ENCODE data around the gene ZNF587.

DNA sequence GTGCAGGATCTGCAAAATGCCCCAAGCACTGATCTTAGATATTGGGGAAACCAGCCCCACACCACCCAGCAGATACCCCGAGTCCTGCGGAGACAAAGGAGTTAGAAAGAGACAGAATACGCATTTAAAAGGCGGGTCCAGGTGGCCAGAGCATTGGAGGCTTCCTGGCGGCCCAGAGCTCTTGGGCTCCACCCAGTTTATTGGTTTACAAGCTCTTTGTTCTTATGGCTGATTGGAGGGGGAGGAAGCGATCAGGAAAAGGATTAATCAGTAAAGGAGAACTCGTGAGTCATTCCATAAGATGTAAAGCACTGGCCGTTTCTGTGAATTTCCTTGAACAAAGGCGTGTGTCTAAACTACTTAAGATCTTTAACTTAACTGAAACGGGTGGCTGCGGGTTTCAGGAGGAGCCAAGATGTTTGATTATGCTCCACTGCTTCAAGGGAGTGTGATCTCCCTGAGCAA is 926 bp downstream of the ZNF587 start:
- TF ChIP-seq ZNF256 (CRISPR knock-in tag; conservative IDR thresholded peaks at IDR 0.05) (no peak), REPIN1 (CRISPR knock-in tag; IDR thresholded peaks at IDR 0.05; ENCODE audit: borderline replicate concordance, low read depth) (no peak)
- TF ChIP-seq, protein P1, sequence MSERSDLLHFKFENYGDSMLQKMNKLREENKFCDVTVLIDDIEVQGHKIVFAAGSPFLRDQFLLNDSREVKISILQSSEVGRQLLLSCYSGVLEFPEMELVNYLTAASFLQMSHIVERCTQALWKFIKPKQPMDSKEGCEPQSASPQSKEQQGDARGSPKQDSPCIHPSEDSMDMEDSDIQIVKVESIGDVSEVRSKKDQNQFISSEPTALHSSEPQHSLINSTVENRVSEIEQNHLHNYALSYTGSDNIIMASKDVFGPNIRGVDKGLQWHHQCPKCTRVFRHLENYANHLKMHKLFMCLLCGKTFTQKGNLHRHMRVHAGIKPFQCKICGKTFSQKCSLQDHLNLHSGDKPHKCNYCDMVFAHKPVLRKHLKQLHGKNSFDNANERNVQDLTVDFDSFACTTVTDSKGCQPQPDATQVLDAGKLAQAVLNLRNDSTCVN (CRISPR knock-in tag; IDR thresholded peaks at IDR 0.05; ENCODE audit: borderline replicate concordance): no peak
